Stimulated activated CD8-positive, alpha-beta memory T cell treated with anti-CD3 and anti-CD28 coated beads, Interleukin-15, amount 100 ng/mL, for 1 hour (primary cell): ENCODE measurements around the gene PWP2.
"Not testable (repeated sequence)": the region's sequence is repeated elsewhere in the genome, so short reads cannot be mapped to it uniquely, and the experiment has no call there.

Experiments
- DNase-seq: peaks from one replicate; pipeline ENCODE4 v3.0.0-alpha.2; 2020; ENCODE audit warnings: low read depth

PWP2 gene

GRCh38 chr21:44107026-44107501, at the start of gene PWP2:
Gene PWP2, plus strand, starts transcription at chr21:44107399. Its CDS starts 18 bp downstream, at chr21:44107417.
- not testable (repeated sequence) for DNase-seq

GRCh38 chr21:44057960-44058651, 49.1 kb upstream of the PWP2 start:
- no peak for DNase-seq

- DNase-seq, result no peak
Observed at GRCh38 chr21:44058652-44058964, 48.6 kb upstream of the PWP2 start.

- no peak for DNase-seq
Observed at GRCh38 chr21:44058981-44059380, 48.2 kb upstream of the PWP2 start.

- no peak for DNase-seq
Observed at GRCh38 chr21:44059710-44060109, 47.5 kb upstream of the PWP2 start.

- DNase-seq, result no peak
Observed at GRCh38 chr21:44062380-44062779, 44.8 kb upstream of the PWP2 start.

- no peak for DNase-seq
Observed at GRCh38 chr21:44063151-44063912, 43.9 kb upstream of the PWP2 start.

- no peak for DNase-seq
Observed at GRCh38 chr21:44064852-44065403, 42.3 kb upstream of the PWP2 start.

GRCh38 chr21:44065428-44065827, 41.8 kb upstream of the PWP2 start:
- DNase-seq, result peak; percentile 48

- no peak for DNase-seq
Observed at GRCh38 chr21:44066116-44066515, 41.1 kb upstream of the PWP2 start.

- no peak for DNase-seq
Observed at GRCh38 chr21:44067011-44067839, 40.0 kb upstream of the PWP2 start.

GRCh38 chr21:44070391-44070790, 36.8 kb upstream of the PWP2 start:
- no peak for DNase-seq

GRCh38 chr21:44071359-44072104, 35.7 kb upstream of the PWP2 start:
- DNase-seq, result no peak

GRCh38 chr21:44072111-44072510, 35.1 kb upstream of the PWP2 start:
- DNase-seq, result no peak

- DNase-seq, result no peak
Observed at GRCh38 chr21:44074315-44074958, 32.8 kb upstream of the PWP2 start.

GRCh38 chr21:44076316-44076715, 30.9 kb upstream of the PWP2 start:
- no peak for DNase-seq

- DNase-seq, result no peak
Observed at GRCh38 chr21:44078411-44078981, 28.7 kb upstream of the PWP2 start.

- no peak for DNase-seq
Observed at GRCh38 chr21:44079446-44079845, 27.8 kb upstream of the PWP2 start.

- DNase-seq, result no peak
Observed at GRCh38 chr21:44079846-44080245, 27.4 kb upstream of the PWP2 start.

- no peak for DNase-seq
Observed at GRCh38 chr21:44082648-44083440, 24.4 kb upstream of the PWP2 start.
